PFSK-1 (cell line): ENCODE measurements around the gene MAP6.

Source experiments
- FOXP2 ChIP-seq: optimal IDR thresholded peaks from 2 replicates; pipeline ENCODE3; 2011; ENCODE audit warnings: borderline replicate concordance, control low read depth, inconsistent platforms; ENCODE audit not compliant: insufficient read depth; ENCODE audit errors: extremely low read length, extremely low read depth
- POLR2AphosphoS5 ChIP-seq: IDR thresholded peaks from 2 replicates; pipeline ENCODE4 v1.6.1; 2012; ENCODE audit warnings: low read depth, mild to moderate bottlenecking, control low read depth, low read length, moderate library complexity
- REST ChIP-seq, 2 experiments: IDR thresholded peaks; 2 replicates each; pipeline versions ENCODE4 v1.6.1 to v1.8.0; 2011 to 2012; ENCODE audit warnings: low read depth in 2 of 2, low read length in 2 of 2, control low read depth in 1 of 2, inconsistent platforms in 1 of 2, mild to moderate bottlenecking in 1 of 2, moderate library complexity in 1 of 2; ENCODE audit not compliant: insufficient read depth in 1 of 2
- SIN3A ChIP-seq: IDR thresholded peaks from 2 replicates; pipeline ENCODE4 v1.6.1; 2012; ENCODE audit warnings: mild to moderate bottlenecking, low read length, moderate library complexity, borderline replicate concordance; ENCODE audit not compliant: insufficient read depth
- TAF1 ChIP-seq: IDR thresholded peaks from 2 replicates; pipeline ENCODE4 v1.6.1; 2012; ENCODE audit warnings: low read length, control low read depth, borderline replicate concordance; ENCODE audit not compliant: insufficient read depth

MAP6 gene

GRCh38 chr11:75602951-75603350 is 65.9 kb downstream of the MAP6 start:
- TF ChIP-seq TAF1: no peak

GRCh38 chr11:75601494-75601893 is 67.3 kb downstream of the MAP6 start:
- TF ChIP-seq REST (IDR thresholded peaks at IDR 0.05; ENCODE audit: insufficient read depth in 1 of 2, low read depth in 2 of 2, low read length in 2 of 2) (no peak), SIN3A (no peak), TAF1 (no peak), POLR2AphosphoS5 (no peak)

DNA sequence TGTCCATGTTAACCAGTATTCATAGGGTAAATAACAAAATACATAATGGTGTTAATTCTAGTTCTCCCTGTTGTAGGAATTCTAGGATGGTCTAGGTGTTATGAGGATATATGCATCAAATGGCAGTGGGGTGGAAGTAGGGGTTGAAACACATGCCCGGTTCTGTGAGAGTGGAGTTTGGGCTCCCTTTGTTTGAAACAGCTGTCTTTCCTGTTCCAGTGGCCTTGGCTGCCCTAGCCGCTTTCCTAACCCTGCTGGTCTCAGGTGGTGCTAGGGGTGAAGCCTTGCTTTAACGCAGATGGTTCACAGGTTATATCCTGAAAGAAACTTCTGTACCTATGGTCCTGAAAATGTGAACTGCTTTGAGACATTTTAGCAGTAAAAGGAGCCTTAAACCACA is 68.5 kb downstream of the MAP6 start:
- TF ChIP-seq FOXP2 (no peak), SIN3A (no peak), POLR2AphosphoS5 (no peak), REST (IDR thresholded peaks at IDR 0.05; ENCODE audit: insufficient read depth in 1 of 2, low read depth in 2 of 2, low read length in 2 of 2) (no peak), TAF1 (no peak)

- TF ChIP-seq REST (IDR thresholded peaks at IDR 0.05; ENCODE audit: insufficient read depth in 1 of 2, low read depth in 2 of 2, low read length in 2 of 2) (no peak), POLR2AphosphoS5 (no peak), TAF1 (no peak), FOXP2 (no peak), SIN3A (no peak)
Observed at GRCh38 chr11:75598900-75599299, 69.9 kb downstream of the MAP6 start.

- TF ChIP-seq TAF1: no peak
Observed at GRCh38 chr11:75598264-75598663, 70.6 kb downstream of the MAP6 start.

DNA sequence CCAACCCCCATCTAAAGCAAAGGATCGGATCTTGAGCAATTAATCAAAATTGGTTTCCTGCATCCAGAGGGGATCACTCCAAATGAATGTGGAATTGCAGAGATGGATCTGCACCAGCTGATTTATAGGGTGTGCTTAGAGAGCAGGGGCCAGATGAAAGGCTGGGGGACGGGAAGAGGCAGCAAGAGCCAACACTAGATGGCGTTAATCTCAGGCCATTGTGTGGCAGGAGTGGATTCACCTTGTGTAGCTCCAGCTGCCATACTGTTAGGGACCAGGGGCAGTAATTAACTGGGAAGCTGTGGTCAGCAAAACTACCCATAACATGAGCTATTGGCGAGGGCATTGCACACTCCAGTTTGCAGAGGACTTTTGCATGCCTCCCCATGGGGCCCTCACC is 71.2 kb downstream of the MAP6 start:
- TF ChIP-seq FOXP2 (no peak), REST (IDR thresholded peaks at IDR 0.05; ENCODE audit: insufficient read depth in 1 of 2, low read depth in 2 of 2, low read length in 2 of 2) (no peak), TAF1 (no peak), POLR2AphosphoS5 (no peak), SIN3A (no peak)
